HepG2 (cell line): Measurements from ENCODE around the gene SGIP1. TPM values are rescaled to one million over a fixed set of nuclear protein-coding genes. Genes with fewer than 3 reads are reported as not detected.

Source experiments
- ADNP ChIP-seq: sonication (generic); formaldehyde crosslinking; IDR thresholded peaks from 2 replicates; pipeline ENCODE4 v1.4.0; 2020; ENCODE audit warnings: missing genetic modification reagents
- ASH2L ChIP-seq: fragments of 300-600, 200-600 bp; sonication (generic); IDR thresholded peaks from 2 replicates; pipeline ENCODE4 v1.7.0; 2017; ENCODE audit warnings: low read depth, mild to moderate bottlenecking, moderate library complexity, mixed read lengths, low read length; ENCODE audit not compliant: insufficient read length
- DMAP1 ChIP-seq: IDR thresholded peaks from 2 replicates; pipeline ENCODE4 v1.6.1; 2016
- FOXA3 ChIP-seq: IDR thresholded peaks from 2 replicates; pipeline ENCODE4 v1.6.1; 2016; ENCODE audit warnings: missing genetic modification reagents, missing compliant biosample characterization
- FOXJ3 ChIP-seq: sonication (generic); formaldehyde crosslinking; IDR thresholded peaks from 2 replicates; pipeline ENCODE4 v1.4.0; 2020; ENCODE audit warnings: missing genetic modification reagents, mild to moderate bottlenecking, borderline replicate concordance
- FOXK1 ChIP-seq: sonication (generic); formaldehyde crosslinking; IDR thresholded peaks from 2 replicates; pipeline ENCODE4 v1.4.0; 2020; ENCODE audit warnings: low read depth, missing genetic modification reagents, borderline replicate concordance
- HOMEZ ChIP-seq: IDR thresholded peaks from 2 replicates; pipeline ENCODE4 v1.6.1; 2016; ENCODE audit warnings: low read depth
- IRF9 ChIP-seq: sonication (generic); formaldehyde crosslinking; IDR thresholded peaks from 2 replicates; pipeline ENCODE4 v1.8.0; 2022; ENCODE audit warnings: missing genetic modification reagents, mild to moderate bottlenecking, borderline replicate concordance
- ISL2 ChIP-seq: sonication (generic); formaldehyde crosslinking; IDR thresholded peaks from 2 replicates; pipeline ENCODE4 v1.5.0; 2020; ENCODE audit warnings: missing genetic modification reagents
- KAT8 ChIP-seq: IDR thresholded peaks from 2 replicates; pipeline ENCODE4 v1.6.1; 2016; ENCODE audit warnings: missing genetic modification reagents, missing compliant biosample characterization
- NONO ChIP-seq, 2 experiments: fragments of 450-650 bp in 1 of 2; sonication (generic) in 1 of 2; formaldehyde crosslinking in 1 of 2; IDR thresholded peaks in 1 of 2; conservative IDR thresholded peaks in 1 of 2; 2 replicates each; pipeline versions ENCODE4 v1.6.1 to v1.8.0; 2017 to 2022; ENCODE audit warnings: mild to moderate bottlenecking in 1 of 2, missing genetic modification reagents in 1 of 2, moderate library complexity in 1 of 2
- ZNF260 ChIP-seq: sonication (generic); formaldehyde crosslinking; IDR thresholded peaks from 2 replicates; pipeline ENCODE4 v1.4.0; 2020; ENCODE audit warnings: missing genetic modification reagents, low read depth, mild to moderate bottlenecking, borderline replicate concordance
- ZNF503 ChIP-seq: sonication (generic); formaldehyde crosslinking; IDR thresholded peaks from 2 replicates; pipeline ENCODE4 v1.4.0; 2020; ENCODE audit warnings: missing genetic modification reagents
- polyA plus RNA-seq, 8 experiments: library from polyadenylated mRNA; depleted of rRNA in 3 of 8; stranded (reverse) in 7 of 8; unstranded in 1 of 8; fragments of >200 nt; fragmentation: Illumina TruSeq in 4 of 8; extraction: Trizol in 4 of 8; gene quantifications; 2 replicates each; pipeline versions ENCODE4 v1.2.1 to v1.2.3, GENCODE V29; 2011 to 2016; ENCODE audit warnings: low read depth in 4 of 8, missing spikeins in 1 of 8, mixed read lengths in 1 of 8; ENCODE audit not compliant: insufficient read depth in 1 of 8
- total RNA-seq, 5 experiments: library from RNA; depleted of rRNA; stranded (reverse); fragments of >200 nt; fragmentation: Illumina TruSeq; extraction: Trizol; gene quantifications; 2 replicates each; pipeline ENCODE4 v1.2.3, GENCODE V29; 2016; ENCODE audit warnings: low read depth in 1 of 5
- TF ChIP-seq, protein P1 (sequence below): IDR thresholded peaks from 2 replicates; pipeline ENCODE4 v1.6.1; 2016; ENCODE audit warnings: low read depth, missing genetic modification reagents, missing compliant biosample characterization
- TF ChIP-seq, protein P2 (sequence below): sonication (generic); formaldehyde crosslinking; IDR thresholded peaks from 2 replicates; pipeline ENCODE4 v1.8.1; 2023; ENCODE audit warnings: mild to moderate bottlenecking, moderate library complexity, missing genetic modification reagents

Gene SGIP1
- total and polyA plus RNA-seq, 2 of the 13 experiments (the other 11 are each of a cell fraction or from before 2014, with no cell fraction given) = not detected

DNA sequence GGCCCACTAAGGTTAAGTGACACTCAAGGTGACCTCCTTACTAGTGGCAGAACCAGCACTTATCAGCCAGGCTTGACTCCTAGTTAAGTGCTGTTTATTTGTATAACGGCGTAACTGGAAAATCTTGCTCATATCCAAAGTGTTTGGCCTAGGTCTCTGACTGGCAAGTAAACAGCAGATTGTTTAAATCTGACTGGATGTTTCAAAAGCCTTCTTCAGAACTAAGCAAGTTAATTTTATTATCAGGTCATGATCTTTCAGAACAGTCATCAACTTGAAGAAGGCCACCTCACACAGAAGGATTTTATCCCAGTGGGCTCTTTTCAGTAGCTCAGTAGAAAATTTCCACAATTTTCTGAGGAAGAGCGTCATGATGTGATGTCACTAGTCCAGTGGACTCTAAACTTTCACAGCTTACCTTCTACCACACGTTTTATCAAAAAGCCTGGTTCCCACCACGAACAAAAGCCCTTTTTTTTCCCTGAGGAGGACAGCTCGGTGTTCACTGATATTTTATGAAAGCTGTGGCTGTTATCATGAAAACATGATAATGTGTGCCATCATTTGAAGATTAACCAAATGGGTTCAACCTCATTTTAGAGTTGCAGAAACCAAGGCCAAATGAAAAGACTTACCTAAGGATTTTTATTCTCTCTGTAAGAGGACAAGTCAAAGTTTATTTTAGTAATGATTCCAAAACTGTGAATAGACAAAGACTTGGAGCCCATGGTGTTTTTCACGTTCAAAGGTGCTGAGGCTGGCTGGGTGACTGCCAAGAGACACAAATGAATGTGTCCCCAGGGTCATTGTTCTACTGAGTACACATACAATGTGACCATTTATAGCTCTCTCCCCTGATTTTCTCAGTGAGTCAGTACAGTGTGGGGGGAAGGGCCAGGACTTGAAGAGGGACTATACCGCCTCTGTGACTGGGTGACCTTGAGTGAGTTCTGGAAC lies 9.1 kb downstream of the SGIP1 start (continued):
- TF ChIP-seq, protein P1, sequence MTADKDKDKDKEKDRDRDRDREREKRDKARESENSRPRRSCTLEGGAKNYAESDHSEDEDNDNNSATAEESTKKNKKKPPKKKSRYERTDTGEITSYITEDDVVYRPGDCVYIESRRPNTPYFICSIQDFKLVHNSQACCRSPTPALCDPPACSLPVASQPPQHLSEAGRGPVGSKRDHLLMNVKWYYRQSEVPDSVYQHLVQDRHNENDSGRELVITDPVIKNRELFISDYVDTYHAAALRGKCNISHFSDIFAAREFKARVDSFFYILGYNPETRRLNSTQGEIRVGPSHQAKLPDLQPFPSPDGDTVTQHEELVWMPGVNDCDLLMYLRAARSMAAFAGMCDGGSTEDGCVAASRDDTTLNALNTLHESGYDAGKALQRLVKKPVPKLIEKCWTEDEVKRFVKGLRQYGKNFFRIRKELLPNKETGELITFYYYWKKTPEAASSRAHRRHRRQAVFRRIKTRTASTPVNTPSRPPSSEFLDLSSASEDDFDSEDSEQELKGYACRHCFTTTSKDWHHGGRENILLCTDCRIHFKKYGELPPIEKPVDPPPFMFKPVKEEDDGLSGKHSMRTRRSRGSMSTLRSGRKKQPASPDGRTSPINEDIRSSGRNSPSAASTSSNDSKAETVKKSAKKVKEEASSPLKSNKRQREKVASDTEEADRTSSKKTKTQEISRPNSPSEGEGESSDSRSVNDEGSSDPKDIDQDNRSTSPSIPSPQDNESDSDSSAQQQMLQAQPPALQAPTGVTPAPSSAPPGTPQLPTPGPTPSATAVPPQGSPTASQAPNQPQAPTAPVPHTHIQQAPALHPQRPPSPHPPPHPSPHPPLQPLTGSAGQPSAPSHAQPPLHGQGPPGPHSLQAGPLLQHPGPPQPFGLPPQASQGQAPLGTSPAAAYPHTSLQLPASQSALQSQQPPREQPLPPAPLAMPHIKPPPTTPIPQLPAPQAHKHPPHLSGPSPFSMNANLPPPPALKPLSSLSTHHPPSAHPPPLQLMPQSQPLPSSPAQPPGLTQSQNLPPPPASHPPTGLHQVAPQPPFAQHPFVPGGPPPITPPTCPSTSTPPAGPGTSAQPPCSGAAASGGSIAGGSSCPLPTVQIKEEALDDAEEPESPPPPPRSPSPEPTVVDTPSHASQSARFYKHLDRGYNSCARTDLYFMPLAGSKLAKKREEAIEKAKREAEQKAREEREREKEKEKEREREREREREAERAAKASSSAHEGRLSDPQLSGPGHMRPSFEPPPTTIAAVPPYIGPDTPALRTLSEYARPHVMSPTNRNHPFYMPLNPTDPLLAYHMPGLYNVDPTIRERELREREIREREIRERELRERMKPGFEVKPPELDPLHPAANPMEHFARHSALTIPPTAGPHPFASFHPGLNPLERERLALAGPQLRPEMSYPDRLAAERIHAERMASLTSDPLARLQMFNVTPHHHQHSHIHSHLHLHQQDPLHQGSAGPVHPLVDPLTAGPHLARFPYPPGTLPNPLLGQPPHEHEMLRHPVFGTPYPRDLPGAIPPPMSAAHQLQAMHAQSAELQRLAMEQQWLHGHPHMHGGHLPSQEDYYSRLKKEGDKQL (CRISPR knock-in tag) = peak; percentile 76; the same call in 1 of the 2 replicates
- TF ChIP-seq ASH2L (peak; percentile 99), HOMEZ (CRISPR knock-in tag) (peak; percentile 84; the same call in 1 of the 2 replicates), ISL2 (CRISPR knock-in tag) (peak; percentile 85), FOXJ3 (peak; percentile 69; the same call in 1 of the 2 replicates), ADNP (no peak), NONO (IDR thresholded peaks at IDR 0.05) (no peak), NONO (CRISPR knock-in tag; conservative IDR thresholded peaks at IDR 0.05) (no peak; the same call in 1 of the 2 replicates), FOXA3 (CRISPR knock-in tag) (peak; percentile 85), DMAP1 (peak; percentile 42; the same call in 1 of the 2 replicates), FOXK1 (CRISPR knock-in tag) (peak; percentile 57), KAT8 (CRISPR knock-in tag) (no peak), IRF9 (CRISPR knock-in tag) (no peak), ZNF260 (CRISPR knock-in tag) (no peak), ZNF503 (CRISPR knock-in tag) (peak; percentile 63)
- TF ChIP-seq, protein P2, sequence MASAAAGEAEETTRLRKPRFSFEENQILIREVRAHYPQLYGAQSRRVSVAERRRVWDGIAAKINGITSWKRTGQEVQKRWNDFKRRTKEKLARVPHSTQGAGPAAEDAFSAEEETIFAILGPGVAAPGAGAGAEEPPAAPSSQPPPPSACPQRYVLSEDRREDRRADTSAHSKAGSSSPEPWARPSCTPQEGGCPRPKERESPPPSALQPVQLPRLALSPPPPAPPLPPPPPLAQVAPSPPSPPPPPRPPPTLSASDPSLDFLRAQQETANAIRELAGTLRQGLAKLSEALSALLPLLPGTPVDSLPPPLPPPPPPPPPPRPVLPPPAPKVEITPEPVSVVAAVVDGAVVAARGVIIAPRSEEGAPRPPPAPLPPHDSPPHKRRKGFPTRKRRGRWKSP (CRISPR knock-in tag) = no peak
